IMR-90 (cell line): ENCODE data around the gene FMNL3.

Experiments used
- CTCF ChIP-seq: conservative IDR thresholded peaks from 2 replicates; pipeline ENCODE4 v1.5.1; 2012; ENCODE audit warnings: mild to moderate bottlenecking, low read depth, low read length, improper control_type of control experiment
- POLR2A ChIP-seq: IDR thresholded peaks from 2 replicates; pipeline ENCODE4 v1.6.1; 2012; ENCODE audit warnings: mild to moderate bottlenecking, low read depth, low read length
- RAD21 ChIP-seq: IDR thresholded peaks from 2 replicates; pipeline ENCODE4 v1.6.1; 2012; ENCODE audit warnings: low read length, improper control_type of control experiment
- RCOR1 ChIP-seq: IDR thresholded peaks from 2 replicates; pipeline ENCODE4 v1.6.1; 2012; ENCODE audit warnings: mild to moderate bottlenecking, low read length, improper control_type of control experiment; ENCODE audit not compliant: insufficient replicate concordance
- RFX5 ChIP-seq: IDR thresholded peaks from 2 replicates; pipeline ENCODE4 v1.8.0; 2012; ENCODE audit warnings: low read depth, mild to moderate bottlenecking, low read length, moderate library complexity
- SMC3 ChIP-seq: fragments of 150-350 bp; IDR thresholded peaks from 2 replicates; pipeline ENCODE4 v1.6.1; 2016; ENCODE audit warnings: low read depth, mild to moderate bottlenecking, antibody characterized with exemption, low read length, moderate library complexity
- USF2 ChIP-seq: fragments of 150-350 bp; IDR thresholded peaks from 2 replicates; pipeline ENCODE4 v1.6.1; 2017; ENCODE audit warnings: mild to moderate bottlenecking, antibody characterized with exemption, low read length, low read depth

GRCh38 chr12:49652921-49653520, 54.2 kb downstream of the FMNL3 start:
- no peak for TF ChIP-seq POLR2A
- TF ChIP-seq RAD21: no peak
- TF ChIP-seq CTCF: no peak
- no peak for TF ChIP-seq RCOR1
- TF ChIP-seq USF2: no peak
- TF ChIP-seq RFX5: no peak
- TF ChIP-seq SMC3: no peak
